IPS-18a (cell line): ENCODE data around the gene PRRT1.

Source experiments
- H3K27ac ChIP-seq: one replicate; pipeline ENCODE4 v1.5.1; 2013; ENCODE audit warnings: low read length
- H3K27me3 ChIP-seq: one replicate; pipeline ENCODE4 v1.6.1; 2013; ENCODE audit warnings: mild to moderate bottlenecking, low read length; ENCODE audit not compliant: control insufficient read depth, insufficient read depth
- H3K36me3 ChIP-seq: one replicate; pipeline ENCODE4 v1.6.1; 2013; ENCODE audit warnings: low read depth, low read length; ENCODE audit not compliant: control insufficient read depth
- H3K4me1 ChIP-seq: one replicate; pipeline ENCODE4 v1.6.1; 2013; ENCODE audit warnings: low read depth, low read length; ENCODE audit not compliant: control insufficient read depth
- H3K4me3 ChIP-seq: one replicate; pipeline ENCODE4 v1.5.1; 2013; ENCODE audit warnings: low read length
- H3K9ac ChIP-seq: one replicate; pipeline ENCODE4 v1.6.1; 2013; ENCODE audit warnings: mild to moderate bottlenecking, low read length, moderate library complexity
- H3K9me3 ChIP-seq: one replicate; pipeline ENCODE4 v1.6.1; 2013; ENCODE audit warnings: low read depth, low read length; ENCODE audit not compliant: control insufficient read depth

The PRRT1 gene

GRCh38 chr6:32168350-32168749 lies 16.6 kb upstream of the PRRT1 start:
- no peaks in the 10 kb centered on the region for H3K9me3 ChIP-seq
- H3K27me3 ChIP-seq: no peaks in the 10 kb centered on the region
- peaks cover 40% of the 10 kb centered on the region for H3K36me3 ChIP-seq
- no peaks in the 10 kb centered on the region for H3K4me1 ChIP-seq
- H3K9ac ChIP-seq: no peak overlapping the region
- no peak overlapping the region for H3K4me3 ChIP-seq
- H3K27ac ChIP-seq: no peak overlapping the region

GRCh38 chr6:32167761-32168262 lies 16.1 kb upstream of the PRRT1 start:
- H3K27ac ChIP-seq: no peak overlapping the region
- no peaks in the 10 kb centered on the region for H3K4me1 ChIP-seq
- H3K27me3 ChIP-seq: no peaks in the 10 kb centered on the region
- no peak overlapping the region for H3K4me3 ChIP-seq
- no peaks in the 10 kb centered on the region for H3K9me3 ChIP-seq
- H3K9ac ChIP-seq: no peak overlapping the region
- H3K36me3 ChIP-seq: peaks cover 45% of the 10 kb centered on the region

GRCh38 chr6:32167154-32167760 lies 15.5 kb upstream of the PRRT1 start:
- Histone ChIP-seq H3K27ac (no peak overlapping the region), H3K36me3 (peaks cover 49% of the 10 kb centered on the region), H3K4me3 (no peak overlapping the region), H3K4me1 (no peaks in the 10 kb centered on the region), H3K9me3 (no peaks in the 10 kb centered on the region), H3K27me3 (no peaks in the 10 kb centered on the region), H3K9ac (no peak overlapping the region)

GRCh38 chr6:32166411-32167061 lies 14.8 kb upstream of the PRRT1 start:
- Histone ChIP-seq H3K27ac (no peak overlapping the region), H3K4me1 (no peaks in the 10 kb centered on the region), H3K9ac (no peak overlapping the region), H3K9me3 (no peaks in the 10 kb centered on the region), H3K36me3 (peaks cover 49% of the 10 kb centered on the region), H3K4me3 (no peak overlapping the region), H3K27me3 (no peaks in the 10 kb centered on the region)

GRCh38 chr6:32164295-32164694 lies 12.6 kb upstream of the PRRT1 start, which contains the start of gene EGFL8:
Gene EGFL8 (plus strand): TSS chr6:32164595. CDS start chr6:32166166, 1,571 bp downstream.
- H3K27me3 ChIP-seq: no peaks in the 10 kb centered on the region
- peaks cover 28% of the 10 kb centered on the region for H3K36me3 ChIP-seq
- H3K27ac ChIP-seq: no peak within 1 kb of the TSS
- no peaks in the 10 kb centered on the region for H3K9me3 ChIP-seq
- no peak within 1 kb of the TSS for H3K4me3 ChIP-seq
- H3K4me1 ChIP-seq: no peaks in the 10 kb centered on the region
- no peak within 1 kb of the TSS for H3K9ac ChIP-seq

GRCh38 chr6:32163559-32164258 lies 12.0 kb upstream of the PRRT1 start:
- no peak overlapping the region for H3K9ac ChIP-seq
- H3K4me1 ChIP-seq: no peaks in the 10 kb centered on the region
- H3K9me3 ChIP-seq: no peaks in the 10 kb centered on the region
- H3K4me3 ChIP-seq: no peak overlapping the region
- no peaks in the 10 kb centered on the region for H3K27me3 ChIP-seq
- H3K36me3 ChIP-seq: peaks cover 23% of the 10 kb centered on the region
- no peak overlapping the region for H3K27ac ChIP-seq

GRCh38 chr6:32158052-32158451 lies 6.3 kb upstream of the PRRT1 start:
- Histone ChIP-seq H3K4me3 (no peak overlapping the region), H3K27me3 (peaks cover 2% of the 10 kb centered on the region), H3K27ac (no peak overlapping the region), H3K4me1 (peaks cover 5% of the 10 kb centered on the region), H3K9ac (no peak overlapping the region), H3K9me3 (no peaks in the 10 kb centered on the region), H3K36me3 (peaks cover 29% of the 10 kb centered on the region)

- Histone ChIP-seq H3K36me3 (peaks cover 23% of the 10 kb centered on the region), H3K27me3 (peaks cover 14% of the 10 kb centered on the region), H3K9ac (no peak overlapping the region), H3K9me3 (no peaks in the 10 kb centered on the region), H3K4me3 (no peak overlapping the region), H3K27ac (no peak overlapping the region), H3K4me1 (peaks cover 16% of the 10 kb centered on the region)
Observed at GRCh38 chr6:32156891-32157290, 5.2 kb upstream of the PRRT1 start.

- Histone ChIP-seq H3K27ac (no peak overlapping the region), H3K9ac (peak overlapping the region; percentile 95), H3K27me3 (peaks cover 32% of the 10 kb centered on the region), H3K4me1 (peaks cover 23% of the 10 kb centered on the region), H3K4me3 (peak overlapping the region; percentile 98), H3K9me3 (no peaks in the 10 kb centered on the region), H3K36me3 (peaks cover 23% of the 10 kb centered on the region)
Observed at GRCh38 chr6:32154514-32155161, 2.9 kb upstream of the PRRT1 start.

GRCh38 chr6:32153564-32154513 lies 2.1 kb upstream of the PRRT1 start, which contains the start of gene PPT2:
Gene PPT2 (plus strand): TSS chr6:32154141. CDS start chr6:32154595, 454 bp downstream.
- Histone ChIP-seq H3K4me1 (peaks cover 23% of the 10 kb centered on the region), H3K9me3 (no peaks in the 10 kb centered on the region), H3K4me3 (peak within 1 kb of the TSS; percentile 98), H3K36me3 (peaks cover 23% of the 10 kb centered on the region), H3K9ac (peak within 1 kb of the TSS; percentile 95), H3K27ac (peak within 1 kb of the TSS; percentile 96), H3K27me3 (peaks cover 35% of the 10 kb centered on the region)
